Hippocampal formation (tissue), 2 donors: ENCODE data around the gene IL23R.
"Not testable (repeated sequence)": the region's sequence is repeated elsewhere in the genome, so short reads cannot be mapped to it uniquely, and the experiment has no call there.

ENCODE experiments used
- DNase-seq, 2 donors: peaks; one replicate each; lab custom pipeline; 2025; lab: John Stamatoyannopoulos, UW

The IL23R gene

GRCh38 chr1:67166196-67166595, at the start of gene IL23R:
IL23R (plus strand) TSS chr1:67166454; CDS start chr1:67168121, 1,667 bp downstream.
- DNase-seq: no peak

GRCh38 chr1:67118191-67118590, 48.1 kb upstream of the IL23R start:
- DNase-seq: no peak

GRCh38 chr1:67118646-67119045, 47.6 kb upstream of the IL23R start:
- DNase-seq: no peak

- no peak for DNase-seq
Measured at GRCh38 chr1:67120855-67121619, 45.2 kb upstream of the IL23R start.

- DNase-seq: no peak
Measured at GRCh38 chr1:67124455-67124854, 41.8 kb upstream of the IL23R start.

- no peak for DNase-seq
Measured at GRCh38 chr1:67126111-67126746, 40.0 kb upstream of the IL23R start.

- no peak for DNase-seq
Measured at GRCh38 chr1:67126974-67127373, 39.3 kb upstream of the IL23R start.

- no peak for DNase-seq
Measured at GRCh38 chr1:67130673-67131072, 35.6 kb upstream of the IL23R start.

GRCh38 chr1:67133177-67133576, 33.1 kb upstream of the IL23R start:
- DNase-seq: no peak

- peak in 1 of 2 donors; percentile 7 for DNase-seq
Measured at GRCh38 chr1:67134695-67135094, 31.6 kb upstream of the IL23R start, which contains the start of gene C1orf141. C1orf141 (minus strand) TSS chr1:67134970; CDS start chr1:67127240, 7,730 bp downstream.

GRCh38 chr1:67135354-67135753, 30.9 kb upstream of the IL23R start:
- DNase-seq: no peak

- DNase-seq: no peak
Measured at GRCh38 chr1:67137307-67137753, 28.9 kb upstream of the IL23R start.

- no peak for DNase-seq
Measured at GRCh38 chr1:67138813-67139499, 27.3 kb upstream of the IL23R start.

- DNase-seq: no peak
Measured at GRCh38 chr1:67140460-67140859, 25.8 kb upstream of the IL23R start.

GRCh38 chr1:67141832-67142231, 24.4 kb upstream of the IL23R start:
- not testable (repeated sequence) for DNase-seq

GRCh38 chr1:67142931-67143330, 23.3 kb upstream of the IL23R start:
- DNase-seq: no peak

GRCh38 chr1:67143966-67144365, 22.3 kb upstream of the IL23R start:
- no peak for DNase-seq

GRCh38 chr1:67144696-67145095, 21.6 kb upstream of the IL23R start:
- DNase-seq: no peak

- no peak for DNase-seq
Measured at GRCh38 chr1:67146101-67146500, 20.2 kb upstream of the IL23R start.

GRCh38 chr1:67146539-67146938, 19.7 kb upstream of the IL23R start:
- DNase-seq: no peak

GRCh38 chr1:67147973-67148372, 18.3 kb upstream of the IL23R start:
- not testable (repeated sequence) for DNase-seq

GRCh38 chr1:67148516-67149178, 17.6 kb upstream of the IL23R start:
- DNase-seq: no peak
